ENCODE measurements around the gene AASDH.

Gene AASDH

DNA sequence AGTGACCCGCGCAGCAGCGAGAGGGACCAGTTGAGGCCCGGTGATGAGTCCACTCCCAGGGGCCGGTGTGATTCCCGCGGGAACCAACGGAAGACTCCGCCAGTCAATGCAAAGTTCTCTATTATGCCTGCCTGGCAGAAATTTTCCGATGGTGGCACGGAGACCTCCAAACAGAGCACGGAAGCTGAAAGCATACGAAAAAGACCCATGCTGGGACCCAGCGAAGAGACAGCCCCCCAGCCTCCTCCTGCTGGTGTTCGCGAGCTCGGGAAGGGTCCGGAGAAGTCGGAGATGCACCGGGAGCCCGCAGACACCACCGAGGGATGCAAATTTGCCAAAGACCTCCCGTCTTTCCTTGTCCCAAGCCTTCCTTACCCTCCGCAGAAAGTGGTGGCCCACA lies 71.7 kb downstream of the AASDH start:
- no peak for DNase-seq (ENCODE audit: low spot score)

DNA sequence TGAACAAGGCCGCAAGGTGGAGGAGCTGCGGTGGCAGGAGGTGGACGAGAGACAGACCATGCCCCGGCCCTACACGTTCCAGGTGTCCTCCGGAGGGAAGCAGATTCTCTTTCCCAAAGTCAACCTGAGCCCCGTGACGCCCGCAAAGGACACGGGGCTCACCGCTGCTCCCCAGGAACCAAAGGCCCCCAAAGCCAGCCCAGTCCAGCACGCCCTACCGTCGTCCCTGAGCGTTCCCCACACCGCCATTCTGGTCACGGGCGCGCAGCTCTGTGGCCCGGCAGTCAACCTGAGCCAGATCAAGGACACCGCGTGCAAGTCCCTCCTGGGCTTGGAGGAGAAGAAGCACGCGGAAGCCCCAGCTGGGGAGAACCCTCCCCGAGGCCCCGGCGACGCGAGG lies 72.2 kb downstream of the AASDH start:
- no peak for DNase-seq (ENCODE audit: low spot score)

DNA sequence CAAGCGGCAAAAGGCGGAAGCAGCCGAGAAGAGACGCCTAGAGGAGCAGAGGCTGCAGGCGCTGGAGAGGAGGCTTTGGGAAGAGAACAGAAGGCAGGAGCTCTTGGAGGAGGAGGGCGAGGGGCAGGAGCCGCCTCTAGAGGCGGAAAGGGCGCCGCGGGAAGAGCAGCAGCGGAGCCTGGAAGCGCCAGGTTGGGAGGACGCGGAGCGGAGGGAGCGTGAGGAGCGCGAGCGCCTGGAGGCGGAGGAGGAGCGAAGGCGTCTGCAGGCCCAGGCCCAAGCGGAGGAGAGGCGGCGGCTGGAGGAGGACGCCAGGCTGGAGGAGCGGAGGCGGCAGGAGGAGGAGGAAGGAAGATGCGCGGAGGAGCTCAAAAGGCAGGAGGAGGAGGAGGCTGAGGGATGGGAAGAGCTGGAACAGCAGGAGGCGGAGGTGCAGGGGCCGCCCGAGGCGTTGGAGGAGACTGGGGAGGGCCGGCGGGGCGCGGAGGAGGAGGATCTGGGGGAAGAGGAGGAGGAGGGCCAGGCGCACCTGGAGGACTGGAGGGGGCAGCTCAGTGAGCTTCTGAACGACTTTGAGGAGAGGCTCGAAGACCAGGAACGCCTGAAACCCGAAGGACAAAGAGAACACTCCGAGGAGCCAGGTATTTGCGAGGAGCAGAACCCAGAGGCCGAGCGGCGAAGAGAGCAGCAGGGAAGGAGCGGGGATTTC lies 72.9 kb downstream of the AASDH start:
- DNase-seq (ENCODE audit: low spot score): no peak

DNA sequence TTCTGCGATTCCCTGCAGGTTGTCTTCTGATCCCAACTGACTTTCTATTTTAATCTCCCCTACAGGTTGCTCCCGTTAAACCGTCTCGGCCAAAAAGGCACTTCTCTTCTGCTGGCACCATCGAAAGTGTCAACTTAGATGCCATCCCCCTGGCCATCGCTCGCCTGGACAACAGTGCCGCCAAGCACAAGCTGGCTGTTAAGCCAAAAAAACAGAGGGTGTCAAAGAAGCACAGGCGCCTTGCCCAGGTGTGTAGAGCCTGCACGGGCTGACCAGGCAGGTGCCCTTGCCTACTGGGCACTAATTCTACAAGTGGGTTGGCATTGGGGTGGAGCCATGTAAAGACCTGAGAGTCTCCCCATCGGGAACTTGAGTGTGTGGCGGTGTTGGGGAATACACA lies 74.2 kb downstream of the AASDH start:
- no peak for DNase-seq (ENCODE audit: low spot score)

DNA sequence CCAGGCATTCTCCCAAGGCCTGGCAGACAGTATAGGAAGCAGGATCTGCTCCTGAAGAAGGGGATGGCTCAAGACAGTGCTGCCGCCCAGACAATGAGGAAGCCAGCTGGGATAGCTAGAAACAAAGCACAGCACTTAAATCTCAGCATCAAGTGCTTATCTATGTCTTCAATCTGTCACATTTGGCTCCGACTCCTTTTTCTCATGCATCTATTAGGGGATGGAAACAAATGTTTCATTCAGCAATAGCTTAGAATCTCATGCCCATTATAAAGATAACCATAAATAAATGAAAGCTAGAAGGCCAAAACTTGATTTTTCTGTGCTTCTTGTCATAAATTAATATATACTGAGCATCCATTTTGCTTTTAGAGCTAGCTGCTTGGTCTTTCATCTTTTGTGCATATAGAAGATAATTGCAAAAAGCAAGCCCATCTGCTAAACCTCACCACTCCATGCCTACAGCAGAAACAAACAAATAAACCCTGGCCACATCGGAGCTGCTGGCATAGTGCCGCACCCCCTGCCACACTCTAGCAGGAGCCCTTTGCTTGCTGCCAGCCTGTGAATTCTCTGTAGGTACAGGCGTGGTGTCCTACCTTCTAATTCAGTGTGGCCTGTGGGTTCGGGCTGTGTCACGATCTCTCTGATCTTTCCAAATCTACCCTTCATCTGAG lies 75.9 kb downstream of the AASDH start:
- no peak for DNase-seq (ENCODE audit: low spot score)

DNA sequence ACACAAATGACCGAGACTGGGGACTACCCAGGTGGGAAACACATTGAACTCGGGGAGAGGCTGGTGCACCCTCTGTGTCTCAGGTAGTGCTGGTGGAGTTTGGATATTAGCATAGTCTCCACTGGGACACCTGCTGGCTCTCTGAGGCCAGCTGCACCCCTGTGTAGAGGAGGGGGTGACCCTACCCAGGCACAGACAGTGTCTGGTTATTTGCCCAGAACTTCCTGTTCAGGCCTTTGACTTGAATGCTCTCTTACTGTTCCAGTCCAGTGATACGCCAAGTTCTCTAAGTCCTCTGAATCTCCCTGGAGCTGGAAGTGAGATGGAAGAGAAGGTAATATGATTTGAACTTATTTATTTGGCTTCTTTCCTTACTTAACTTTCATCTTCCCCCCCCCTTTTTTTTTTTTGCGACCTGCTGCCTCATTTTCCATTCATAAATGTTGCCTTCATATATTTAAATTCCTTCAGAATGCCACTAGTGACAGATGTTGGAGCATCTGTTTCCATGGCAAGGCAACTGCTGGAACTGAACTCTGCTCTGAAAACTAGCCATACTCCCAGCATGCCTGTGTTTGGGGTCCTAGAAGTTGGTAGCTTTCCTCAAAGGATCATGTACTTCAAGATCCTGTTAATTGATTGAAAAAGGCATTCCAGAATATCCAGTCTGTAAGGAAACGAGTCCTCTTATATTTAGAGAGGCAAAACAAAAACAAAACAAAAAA lies 76.7 kb downstream of the AASDH start:
- no peak for DNase-seq (ENCODE audit: low spot score)

DNA sequence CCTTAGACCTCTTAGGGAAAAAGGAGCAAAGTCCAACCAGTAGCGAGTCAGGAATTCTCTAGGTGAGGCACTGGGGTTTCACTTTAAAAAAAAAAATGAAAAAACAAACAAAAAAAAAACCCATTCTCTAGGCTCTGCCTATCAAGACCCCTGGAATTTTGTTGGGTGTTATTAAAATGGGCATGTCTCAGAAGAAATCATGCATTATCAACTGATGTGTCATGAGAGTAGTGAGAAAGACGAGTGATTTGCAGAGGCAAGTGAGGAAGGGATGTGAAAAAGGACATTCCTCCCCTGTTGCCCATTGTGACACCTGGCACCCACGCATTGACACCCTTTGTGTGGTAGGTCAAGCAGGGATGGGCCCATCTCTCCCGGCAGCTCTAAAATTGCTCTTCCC lies 78.9 kb downstream of the AASDH start:
- DNase-seq (ENCODE audit: low spot score): no peak

DNA sequence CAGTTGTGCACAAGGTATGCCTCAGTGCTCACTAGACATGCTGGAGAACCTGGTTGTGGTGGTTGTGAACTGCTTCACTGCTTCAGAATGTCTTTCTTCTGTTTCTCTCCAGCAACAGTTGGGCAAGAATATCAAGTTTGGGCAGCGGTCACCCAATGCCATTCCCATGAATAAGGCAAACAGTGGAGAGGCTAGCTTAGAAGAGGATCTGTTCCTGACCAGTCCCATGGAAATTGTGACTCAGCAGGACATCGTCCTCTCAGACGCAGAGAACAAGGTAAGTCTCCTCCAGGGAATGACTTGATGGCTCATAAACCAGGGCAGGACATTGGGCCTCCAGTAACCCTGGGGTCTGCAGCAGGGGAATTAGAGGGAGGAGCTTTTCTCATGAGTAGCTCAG lies 79.9 kb downstream of the AASDH start:
- DNase-seq (ENCODE audit: low spot score): no peak

DNA sequence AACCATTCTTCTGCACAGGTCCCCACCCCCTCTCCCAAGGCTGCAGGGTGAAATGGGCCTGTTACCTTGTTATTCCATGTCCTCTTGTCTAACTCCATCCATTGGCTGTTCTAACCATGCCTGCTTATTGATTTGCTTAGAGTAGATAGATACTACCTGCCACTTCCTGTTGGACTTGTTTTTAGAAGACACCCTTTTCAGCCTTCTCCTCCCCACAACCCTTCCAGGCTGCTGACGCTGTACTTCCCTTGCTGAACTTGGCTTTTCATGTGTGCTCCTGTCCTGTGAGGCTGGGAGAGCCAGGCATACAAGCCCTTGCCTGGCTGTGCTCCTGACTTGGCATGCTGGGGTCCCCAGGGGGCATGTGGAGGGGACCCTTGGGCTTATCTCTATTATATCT lies 81.9 kb downstream of the AASDH start:
- DNase-seq (ENCODE audit: low spot score): no peak

DNA sequence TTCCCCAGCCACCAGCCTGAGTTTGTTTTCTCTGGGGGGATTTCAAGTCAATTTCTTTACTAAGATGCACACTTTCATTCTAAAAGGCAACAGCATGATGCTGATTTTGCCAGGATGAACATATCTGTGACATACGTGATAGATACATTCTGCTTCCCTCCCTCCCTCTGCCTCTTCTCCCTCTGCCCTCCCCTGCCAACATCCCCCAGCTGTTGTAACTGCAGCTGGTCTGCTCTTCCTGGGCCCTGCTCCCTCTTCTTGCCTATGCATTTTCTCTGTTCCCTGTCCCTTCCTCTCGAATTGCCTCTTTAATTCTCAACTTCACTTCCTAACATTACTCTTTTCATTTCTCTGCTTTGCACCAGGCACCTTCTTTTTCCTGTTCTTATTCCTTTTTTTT lies 83.4 kb downstream of the AASDH start:
- DNase-seq (ENCODE audit: low spot score): no peak

DNA sequence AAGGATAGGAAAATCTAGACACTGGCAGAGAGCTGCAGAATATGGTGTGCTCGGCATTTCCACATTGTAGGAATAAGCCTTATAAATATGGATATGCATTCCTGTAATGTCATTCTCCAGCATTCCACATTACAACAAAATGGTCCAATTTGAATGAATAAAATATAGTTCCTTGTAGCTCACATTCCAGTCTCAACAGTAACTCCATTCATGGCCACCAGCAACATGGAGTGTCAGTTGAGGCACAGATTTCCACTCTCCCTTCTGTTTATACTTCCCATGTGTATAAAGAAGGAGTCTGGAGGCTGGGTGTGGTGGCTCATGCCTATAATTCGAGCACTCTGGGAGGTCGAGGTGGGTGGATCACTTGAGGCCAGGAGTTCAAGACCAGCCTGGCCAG lies 84.5 kb downstream of the AASDH start:
- DNase-seq (ENCODE audit: low spot score): no peak

DNA sequence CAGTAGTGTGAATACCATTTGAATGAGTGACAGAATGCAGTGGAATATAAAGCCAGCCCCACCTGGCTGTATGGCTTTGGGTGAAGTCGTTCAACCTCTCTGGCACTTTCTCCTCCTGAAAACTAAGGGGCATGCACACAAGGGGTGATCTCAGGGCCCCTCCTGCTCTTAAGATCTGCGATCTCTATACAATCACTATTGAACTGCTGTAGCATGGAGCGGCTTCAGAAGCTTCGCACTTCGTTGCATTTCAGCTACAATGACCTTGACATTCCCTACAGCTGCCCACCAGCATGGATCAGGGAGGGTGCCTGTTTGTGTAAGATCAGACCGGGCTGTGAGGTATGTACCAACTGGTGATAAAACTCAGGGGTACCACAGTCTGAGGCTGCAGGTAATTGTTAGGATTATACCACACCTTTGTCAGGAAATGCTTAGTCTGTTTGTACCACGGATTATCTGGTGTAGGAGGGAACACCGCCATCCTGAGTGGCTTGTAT lies 85.2 kb downstream of the AASDH start:
- DNase-seq (ENCODE audit: low spot score): no peak

DNA sequence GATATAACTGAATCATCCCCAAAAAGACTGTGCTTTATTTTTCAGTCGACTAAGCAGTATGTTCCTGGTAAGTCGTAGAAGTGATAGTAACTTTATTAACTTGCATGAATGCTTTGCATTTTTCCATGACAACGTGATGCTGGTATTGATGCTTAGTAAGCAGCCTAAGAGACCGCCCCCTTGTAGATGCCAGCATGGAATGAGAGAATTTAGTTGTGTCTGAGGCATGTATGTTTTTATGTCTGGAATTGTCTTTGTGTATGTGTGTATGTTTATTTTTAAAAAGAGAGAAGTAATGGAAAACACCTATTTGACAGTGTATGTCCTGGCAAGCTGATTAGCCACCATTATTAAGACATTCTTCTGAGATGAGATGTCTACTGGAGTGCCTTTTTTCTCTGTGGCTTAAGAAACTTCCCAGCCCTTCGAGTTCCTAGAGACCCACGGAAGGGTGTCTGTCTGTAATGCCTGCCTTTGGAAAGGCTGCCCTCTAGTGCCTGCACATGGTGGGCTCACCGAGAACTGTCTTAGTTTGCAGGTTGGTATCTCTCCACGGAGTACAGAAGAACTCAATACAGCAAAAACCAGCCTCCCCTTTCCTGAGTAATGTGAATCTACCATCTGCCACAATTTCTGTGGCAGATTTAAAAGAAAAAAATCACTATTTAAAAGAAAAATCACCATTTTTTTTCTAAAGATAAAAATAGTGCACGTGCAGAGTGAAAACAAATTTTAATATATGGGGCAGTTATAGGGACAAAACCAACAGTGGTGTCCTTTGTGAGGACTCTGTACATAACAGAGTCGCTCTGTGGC lies 85.9 kb downstream of the AASDH start:
- DNase-seq (ENCODE audit: low spot score): peak; percentile 73

DNA sequence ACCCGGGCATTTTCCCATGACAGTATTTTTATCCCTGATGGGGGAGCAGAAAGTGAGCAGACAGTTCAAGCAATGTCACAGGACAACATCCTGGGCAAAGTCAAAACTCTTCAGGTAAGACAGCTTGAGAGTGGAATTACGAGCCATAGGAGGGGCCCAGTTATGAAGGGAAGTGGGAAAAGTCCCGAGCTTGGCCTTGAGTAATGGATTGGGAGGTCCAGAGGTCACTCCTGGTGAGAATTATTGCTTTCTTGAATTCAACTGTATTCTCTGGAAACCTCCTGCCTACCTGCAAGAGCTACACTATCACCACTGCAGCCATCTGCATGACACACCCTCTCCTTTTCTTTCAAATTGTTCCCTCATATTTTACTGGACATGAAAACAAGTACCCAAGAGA lies 89.1 kb downstream of the AASDH start:
- no peak for DNase-seq (ENCODE audit: low spot score)

DNA sequence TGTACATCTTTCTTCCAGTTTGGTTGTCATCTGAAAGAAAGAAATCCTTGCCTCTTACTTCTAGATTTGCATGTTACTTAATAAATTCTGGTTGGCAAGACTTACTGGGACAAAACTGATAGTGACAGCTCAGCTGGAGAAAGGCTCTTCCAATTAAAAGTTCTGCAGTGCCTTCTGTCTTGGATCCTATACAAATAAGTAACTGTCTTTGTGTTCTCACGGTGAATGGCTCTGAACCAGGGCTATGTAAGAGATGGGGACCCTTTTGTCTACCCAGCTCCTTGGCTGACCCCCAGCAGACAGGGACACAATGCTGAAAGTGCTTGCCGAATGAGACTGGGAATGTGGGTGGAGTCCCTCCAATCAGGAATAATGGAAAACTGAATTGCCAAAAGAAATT lies 89.5 kb downstream of the AASDH start:
- no peak for DNase-seq (ENCODE audit: low spot score)

DNA sequence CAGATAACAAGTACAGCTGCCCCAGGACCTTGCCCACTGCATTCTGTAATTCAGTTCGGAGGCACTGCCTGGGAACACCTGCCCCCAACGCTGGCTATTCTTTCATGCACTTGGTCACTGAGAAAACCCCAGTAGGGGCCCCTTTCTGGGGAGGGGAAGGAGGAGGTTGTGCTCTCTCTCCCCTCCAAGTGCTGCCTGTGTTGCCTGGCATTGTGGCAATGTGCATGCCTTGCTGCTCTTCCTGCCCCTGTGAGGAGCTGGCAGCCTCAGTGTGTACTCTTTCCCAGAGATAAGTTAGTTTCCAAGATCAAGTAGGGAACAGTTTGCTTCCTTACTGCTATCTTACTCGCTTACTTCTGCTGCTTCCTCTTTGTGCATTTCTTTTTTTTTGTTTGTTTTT lies 90.8 kb downstream of the AASDH start:
- no peak for DNase-seq (ENCODE audit: low spot score)

DNA sequence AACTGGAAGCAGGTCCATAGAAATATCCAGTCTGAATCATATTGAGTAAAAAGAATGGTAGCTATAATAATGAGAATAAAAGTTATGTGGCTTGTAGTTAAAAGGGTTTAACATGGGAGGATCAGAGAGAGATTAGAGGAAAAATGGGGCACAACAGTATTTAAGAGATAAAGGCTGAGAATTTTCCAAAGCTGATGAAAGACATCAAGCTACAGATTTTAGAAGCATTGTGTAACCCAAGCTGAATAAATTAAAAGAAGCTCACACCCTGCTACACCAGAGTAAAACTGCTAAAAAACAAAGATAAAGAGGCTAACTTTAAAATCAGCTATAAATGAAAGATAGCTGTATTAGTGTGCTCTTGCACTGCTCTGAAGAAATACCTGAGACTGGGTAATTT lies 94.2 kb downstream of the AASDH start:
- no peak for DNase-seq (ENCODE audit: low spot score)

DNA sequence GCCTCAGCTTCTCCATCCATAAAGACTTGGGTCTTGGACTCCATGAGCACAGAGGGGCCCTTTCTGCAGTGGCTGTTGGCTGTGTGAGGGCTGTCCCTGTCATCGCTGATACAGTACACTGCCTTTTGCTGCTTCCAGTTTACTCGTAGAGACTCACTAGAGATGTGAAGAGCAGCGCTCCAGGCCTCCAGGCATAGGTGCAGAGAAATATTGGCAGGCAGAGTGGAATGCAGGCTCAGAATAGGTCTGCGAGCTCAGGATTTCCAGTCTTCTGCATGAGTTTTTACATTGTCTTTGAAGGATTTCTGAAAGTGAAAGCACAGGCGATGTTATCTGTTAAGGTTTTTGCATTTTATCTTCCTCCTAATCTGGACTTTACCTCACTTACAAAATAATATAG lies 97.4 kb downstream of the AASDH start:
- no peak for DNase-seq (ENCODE audit: low spot score)

DNA sequence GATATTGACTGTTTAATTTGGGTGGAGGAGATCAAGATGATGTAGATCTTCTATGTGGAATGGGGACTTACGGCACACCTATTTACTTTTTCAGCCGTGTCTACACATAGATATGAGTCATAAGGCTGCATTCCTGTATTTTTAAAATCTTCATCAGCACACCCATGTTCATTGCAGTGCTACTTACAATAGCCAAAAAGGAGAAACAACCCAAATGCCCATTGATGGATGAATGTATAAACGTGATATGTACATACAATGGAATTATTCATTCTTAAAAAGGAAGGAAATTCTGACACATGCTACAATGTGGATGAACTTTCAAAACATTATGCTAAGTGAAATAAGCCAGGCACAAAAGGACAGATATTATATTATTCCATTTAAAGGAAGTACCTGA lies 98.6 kb downstream of the AASDH start:
- no peak for DNase-seq (ENCODE audit: low spot score)

All from hepatic stellate cell (primary cell).